ENCODE results near the gene C7orf33. TPM values are rescaled to one million over a fixed set of nuclear protein-coding genes. Genes with fewer than 3 reads are reported as not detected.

Gene C7orf33
- polyA plus RNA-seq, 1 donor from 2014 or later: not detected

- Histone ChIP-seq H3K4me3 (ENCODE audit: low read length) (no peak overlapping the region), H3K9ac (ENCODE audit: low read length) (no peak overlapping the region), H2AFZ (ENCODE audit: low read depth, low read length) (no peak overlapping the region), H3F3A (ENCODE audit: insufficient read depth, low read length, poor library complexity, severe bottlenecking) (no peaks in the 10 kb centered on the region), H3K79me2 (replicated peaks; ENCODE audit: insufficient read depth, low read length) (no peaks in the 10 kb centered on the region), H3K27ac (ENCODE audit: low read length) (no peak overlapping the region), H3K36me3 (ENCODE audit: insufficient read depth, low read length) (no peaks in the 10 kb centered on the region), H4K20me1 (ENCODE audit: insufficient read depth) (no peaks in the 10 kb centered on the region), H3K4me2 (ENCODE audit: low read length) (no peak overlapping the region), H3K9me2 (ENCODE audit: insufficient read depth, low read length) (no peaks in the 10 kb centered on the region), H3K27me3 (ENCODE audit: insufficient read depth, low read depth, low read length) (no peaks in the 10 kb centered on the region), H3K9me3 (ENCODE audit: low read length) (no peaks in the 10 kb centered on the region)
- TF ChIP-seq REST (IDR thresholded peaks at IDR 0.05; ENCODE audit: borderline replicate concordance): no peak
- TF ChIP-seq TAF1 (IDR thresholded peaks at IDR 0.05; ENCODE audit: low read depth): no peak
- no peak for TF ChIP-seq POLR2AphosphoS5 (IDR thresholded peaks at IDR 0.05)
- no peak for TF ChIP-seq SMC3 (conservative IDR thresholded peaks at IDR 0.05; ENCODE audit: poor library complexity)
- TF ChIP-seq MXI1 (conservative IDR thresholded peaks at IDR 0.05; ENCODE audit: poor library complexity, severe bottlenecking): no peak
- no peak for TF ChIP-seq EP300 (conservative IDR thresholded peaks at IDR 0.05; ENCODE audit: poor library complexity, severe bottlenecking)
- no peak for TF ChIP-seq EZH2 (IDR thresholded peaks at IDR 0.05; ENCODE audit: borderline replicate concordance, insufficient read depth, low read length, poor library complexity, severe bottlenecking)
- no peak for TF ChIP-seq RAD21 (conservative IDR thresholded peaks at IDR 0.05)
- TF ChIP-seq CTCF (IDR thresholded peaks at IDR 0.05; ENCODE audit: poor library complexity, severe bottlenecking): no peak
Measured at GRCh38 chr7:148626828-148627227, 36.3 kb downstream of the C7orf33 start.

DNA sequence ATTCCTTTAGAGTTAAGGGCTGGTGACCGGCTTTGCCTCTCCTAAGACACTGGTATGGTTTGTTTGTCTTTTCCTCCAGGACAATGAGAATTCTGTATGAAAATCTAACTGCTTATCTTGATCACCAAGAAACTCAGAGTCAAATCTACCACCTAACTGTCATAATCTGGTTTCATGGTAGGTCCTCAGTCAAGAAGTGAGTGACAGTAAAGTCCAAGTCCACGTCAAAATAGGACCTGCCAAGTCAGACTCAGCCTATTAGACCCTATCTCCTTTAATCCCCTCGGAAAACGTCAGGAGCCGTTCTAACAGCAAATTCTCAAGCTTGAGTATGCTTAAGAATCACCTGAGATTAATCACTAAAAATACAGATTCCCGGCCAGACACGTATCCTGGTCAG, 37.4 kb downstream of the C7orf33 start:
- Histone ChIP-seq H3K27ac (ENCODE audit: low read length) (no peak overlapping the region), H3K27me3 (ENCODE audit: insufficient read depth, low read depth, low read length) (no peaks in the 10 kb centered on the region), H3K36me3 (ENCODE audit: insufficient read depth, low read length) (no peaks in the 10 kb centered on the region), H2AFZ (ENCODE audit: low read depth, low read length) (no peak overlapping the region), H3K79me2 (replicated peaks; ENCODE audit: insufficient read depth, low read length) (no peaks in the 10 kb centered on the region), H3F3A (ENCODE audit: insufficient read depth, low read length, poor library complexity, severe bottlenecking) (no peaks in the 10 kb centered on the region), H3K4me3 (ENCODE audit: low read length) (no peak overlapping the region), H4K20me1 (ENCODE audit: insufficient read depth) (no peaks in the 10 kb centered on the region), H3K9me3 (ENCODE audit: low read length) (no peaks in the 10 kb centered on the region), H3K9me2 (ENCODE audit: insufficient read depth, low read length) (no peaks in the 10 kb centered on the region), H3K9ac (ENCODE audit: low read length) (no peak overlapping the region), H3K4me2 (ENCODE audit: low read length) (no peak overlapping the region)
- TF ChIP-seq CTCF (IDR thresholded peaks at IDR 0.05; ENCODE audit: poor library complexity, severe bottlenecking) (no peak), POLR2AphosphoS5 (IDR thresholded peaks at IDR 0.05) (no peak), REST (IDR thresholded peaks at IDR 0.05; ENCODE audit: borderline replicate concordance) (no peak), MXI1 (conservative IDR thresholded peaks at IDR 0.05; ENCODE audit: poor library complexity, severe bottlenecking) (no peak), RAD21 (conservative IDR thresholded peaks at IDR 0.05) (no peak), TAF1 (IDR thresholded peaks at IDR 0.05; ENCODE audit: low read depth) (no peak), EZH2 (IDR thresholded peaks at IDR 0.05; ENCODE audit: borderline replicate concordance, insufficient read depth, low read length, poor library complexity, severe bottlenecking) (no peak), EP300 (conservative IDR thresholded peaks at IDR 0.05; ENCODE audit: poor library complexity, severe bottlenecking) (no peak), SMC3 (conservative IDR thresholded peaks at IDR 0.05; ENCODE audit: poor library complexity) (no peak)

Measured in neural cell (in vitro differentiated cells).